Measurements from ENCODE around the gene DBF4B.

DNA sequence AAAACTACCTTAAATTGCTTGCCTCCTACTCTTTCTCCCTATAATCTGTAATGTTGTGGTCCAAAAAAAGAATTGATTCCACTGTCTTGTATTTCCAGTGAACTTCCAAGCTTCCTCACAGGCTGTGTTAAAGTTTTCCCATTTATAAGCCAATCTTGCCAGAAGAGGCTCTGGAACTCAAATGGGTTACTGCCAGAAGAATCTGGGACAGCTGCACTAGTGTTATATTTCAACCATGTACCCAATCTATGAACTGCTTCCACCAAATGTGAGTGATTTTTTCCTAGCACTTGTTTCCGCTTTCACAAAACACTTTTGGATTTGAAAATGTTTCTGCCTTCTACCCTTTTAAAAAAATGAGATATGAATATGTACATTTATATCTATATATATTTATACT is 20.7 kb upstream of the DBF4B start:
- TF ChIP-seq POU2F2 (IDR thresholded peaks at IDR 0.05; ENCODE audit: borderline replicate concordance, low read depth, low read length) (no peak), YY1 (IDR thresholded peaks at IDR 0.05; ENCODE audit: low read depth, low read length) (no peak), EZH2 (IDR thresholded peaks at IDR 0.05; ENCODE audit: borderline replicate concordance, control insufficient read depth, low read depth, low read length) (no peak), CBX5 (IDR thresholded peaks at IDR 0.05; ENCODE audit: low read depth) (no peak), RCOR1 (conservative IDR thresholded peaks at IDR 0.05; ENCODE audit: low read depth, low read length) (no peak), ATF7 (IDR thresholded peaks at IDR 0.05; ENCODE audit: low read depth) (no peak), GABPA (IDR thresholded peaks at IDR 0.05; ENCODE audit: low read depth) (no peak), NFYB (IDR thresholded peaks at IDR 0.05; ENCODE audit: insufficient read depth, low read depth, low read length) (no peak)
- TF ChIP-seq, protein P1, sequence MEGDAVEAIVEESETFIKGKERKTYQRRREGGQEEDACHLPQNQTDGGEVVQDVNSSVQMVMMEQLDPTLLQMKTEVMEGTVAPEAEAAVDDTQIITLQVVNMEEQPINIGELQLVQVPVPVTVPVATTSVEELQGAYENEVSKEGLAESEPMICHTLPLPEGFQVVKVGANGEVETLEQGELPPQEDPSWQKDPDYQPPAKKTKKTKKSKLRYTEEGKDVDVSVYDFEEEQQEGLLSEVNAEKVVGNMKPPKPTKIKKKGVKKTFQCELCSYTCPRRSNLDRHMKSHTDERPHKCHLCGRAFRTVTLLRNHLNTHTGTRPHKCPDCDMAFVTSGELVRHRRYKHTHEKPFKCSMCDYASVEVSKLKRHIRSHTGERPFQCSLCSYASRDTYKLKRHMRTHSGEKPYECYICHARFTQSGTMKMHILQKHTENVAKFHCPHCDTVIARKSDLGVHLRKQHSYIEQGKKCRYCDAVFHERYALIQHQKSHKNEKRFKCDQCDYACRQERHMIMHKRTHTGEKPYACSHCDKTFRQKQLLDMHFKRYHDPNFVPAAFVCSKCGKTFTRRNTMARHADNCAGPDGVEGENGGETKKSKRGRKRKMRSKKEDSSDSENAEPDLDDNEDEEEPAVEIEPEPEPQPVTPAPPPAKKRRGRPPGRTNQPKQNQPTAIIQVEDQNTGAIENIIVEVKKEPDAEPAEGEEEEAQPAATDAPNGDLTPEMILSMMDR (IDR thresholded peaks at IDR 0.05 in 2 of 3, conservative IDR thresholded peaks at IDR 0.05 in 1 of 3; ENCODE audit: control insufficient read depth in 2 of 3, extremely low read depth in 1 of 3, insufficient read depth in 1 of 3, low read depth in 3 of 3, low read length in 3 of 3), result no peak
- TF ChIP-seq, protein P2, sequence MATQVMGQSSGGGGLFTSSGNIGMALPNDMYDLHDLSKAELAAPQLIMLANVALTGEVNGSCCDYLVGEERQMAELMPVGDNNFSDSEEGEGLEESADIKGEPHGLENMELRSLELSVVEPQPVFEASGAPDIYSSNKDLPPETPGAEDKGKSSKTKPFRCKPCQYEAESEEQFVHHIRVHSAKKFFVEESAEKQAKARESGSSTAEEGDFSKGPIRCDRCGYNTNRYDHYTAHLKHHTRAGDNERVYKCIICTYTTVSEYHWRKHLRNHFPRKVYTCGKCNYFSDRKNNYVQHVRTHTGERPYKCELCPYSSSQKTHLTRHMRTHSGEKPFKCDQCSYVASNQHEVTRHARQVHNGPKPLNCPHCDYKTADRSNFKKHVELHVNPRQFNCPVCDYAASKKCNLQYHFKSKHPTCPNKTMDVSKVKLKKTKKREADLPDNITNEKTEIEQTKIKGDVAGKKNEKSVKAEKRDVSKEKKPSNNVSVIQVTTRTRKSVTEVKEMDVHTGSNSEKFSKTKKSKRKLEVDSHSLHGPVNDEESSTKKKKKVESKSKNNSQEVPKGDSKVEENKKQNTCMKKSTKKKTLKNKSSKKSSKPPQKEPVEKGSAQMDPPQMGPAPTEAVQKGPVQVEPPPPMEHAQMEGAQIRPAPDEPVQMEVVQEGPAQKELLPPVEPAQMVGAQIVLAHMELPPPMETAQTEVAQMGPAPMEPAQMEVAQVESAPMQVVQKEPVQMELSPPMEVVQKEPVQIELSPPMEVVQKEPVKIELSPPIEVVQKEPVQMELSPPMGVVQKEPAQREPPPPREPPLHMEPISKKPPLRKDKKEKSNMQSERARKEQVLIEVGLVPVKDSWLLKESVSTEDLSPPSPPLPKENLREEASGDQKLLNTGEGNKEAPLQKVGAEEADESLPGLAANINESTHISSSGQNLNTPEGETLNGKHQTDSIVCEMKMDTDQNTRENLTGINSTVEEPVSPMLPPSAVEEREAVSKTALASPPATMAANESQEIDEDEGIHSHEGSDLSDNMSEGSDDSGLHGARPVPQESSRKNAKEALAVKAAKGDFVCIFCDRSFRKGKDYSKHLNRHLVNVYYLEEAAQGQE (IDR thresholded peaks at IDR 0.05; ENCODE audit: low read depth, low read length), result no peak

Measured in GM12878 (cell line).